HG02970 (cell line): ENCODE measurements around the gene ABCC11.
"Not testable (repeated sequence)": the region's sequence is repeated elsewhere in the genome, so short reads cannot be mapped to it uniquely, and the experiment has no call there.

ENCODE experiments used
- ATAC-seq: cut with Tn5 transposase; IDR thresholded peaks from one replicate; pipeline ENCODE4 v1.9.1; 2021; ENCODE audit warnings: mild to moderate bottlenecking, moderate library complexity, moderate number of reproducible peaks; ENCODE audit not compliant: unreplicated experiment, low FRiP score

ABCC11 gene

GRCh38 chr16:48204825-48205151 lies 42.6 kb downstream of the ABCC11 start:
- ATAC-seq = no peak

- ATAC-seq = no peak
Measured at GRCh38 chr16:48203974-48204824, 43.1 kb downstream of the ABCC11 start.

GRCh38 chr16:48201515-48202201 lies 45.7 kb downstream of the ABCC11 start:
- no peak for ATAC-seq

GRCh38 chr16:48197294-48197693 lies 50.0 kb downstream of the ABCC11 start:
- no peak for ATAC-seq

- ATAC-seq = no peak
Measured at GRCh38 chr16:48194828-48195556, 52.3 kb downstream of the ABCC11 start.

- no peak for ATAC-seq
Measured at GRCh38 chr16:48193846-48194245, 53.5 kb downstream of the ABCC11 start.

GRCh38 chr16:48188449-48189102 lies 58.8 kb downstream of the ABCC11 start:
- ATAC-seq = no peak

- ATAC-seq = no peak
Measured at GRCh38 chr16:48187779-48188178, 59.6 kb downstream of the ABCC11 start.

- ATAC-seq = no peak
Measured at GRCh38 chr16:48184681-48185080, 62.7 kb downstream of the ABCC11 start.

GRCh38 chr16:48182979-48183537 lies 64.3 kb downstream of the ABCC11 start:
- ATAC-seq = no peak

GRCh38 chr16:48181746-48182520 lies 65.4 kb downstream of the ABCC11 start:
- not testable (repeated sequence) for ATAC-seq

- ATAC-seq = no peak
Measured at GRCh38 chr16:48180868-48181480, 66.4 kb downstream of the ABCC11 start.

- ATAC-seq = no peak
Measured at GRCh38 chr16:48176635-48177408, 70.5 kb downstream of the ABCC11 start.

- ATAC-seq = no peak
Measured at GRCh38 chr16:48173889-48174288, 73.5 kb downstream of the ABCC11 start.

- no peak for ATAC-seq
Measured at GRCh38 chr16:48172682-48173081, 74.7 kb downstream of the ABCC11 start.

- no peak for ATAC-seq
Measured at GRCh38 chr16:48169896-48170295, 77.4 kb downstream of the ABCC11 start.

GRCh38 chr16:48168075-48168474 lies 79.3 kb downstream of the ABCC11 start:
- no peak for ATAC-seq

- not testable (repeated sequence) for ATAC-seq
Measured at GRCh38 chr16:48166617-48167016, 80.7 kb downstream of the ABCC11 start.
